GM18508 (cell line): ENCODE results near the gene PPFIA4.

Source experiments
- ATAC-seq: cut with Tn5 transposase; IDR thresholded peaks from one replicate; pipeline ENCODE4 v1.9.1; 2021; ENCODE audit warnings: moderate number of reproducible peaks; ENCODE audit not compliant: insufficient read depth, unreplicated experiment

PPFIA4 gene

GRCh38 chr1:203097001-203097400, 70.7 kb downstream of the PPFIA4 start:
- ATAC-seq = no peak

- ATAC-seq = no peak
Observed at GRCh38 chr1:203098445-203098844, 72.2 kb downstream of the PPFIA4 start.

- ATAC-seq = no peak
Observed at GRCh38 chr1:203098914-203099520, 72.7 kb downstream of the PPFIA4 start.

DNA sequence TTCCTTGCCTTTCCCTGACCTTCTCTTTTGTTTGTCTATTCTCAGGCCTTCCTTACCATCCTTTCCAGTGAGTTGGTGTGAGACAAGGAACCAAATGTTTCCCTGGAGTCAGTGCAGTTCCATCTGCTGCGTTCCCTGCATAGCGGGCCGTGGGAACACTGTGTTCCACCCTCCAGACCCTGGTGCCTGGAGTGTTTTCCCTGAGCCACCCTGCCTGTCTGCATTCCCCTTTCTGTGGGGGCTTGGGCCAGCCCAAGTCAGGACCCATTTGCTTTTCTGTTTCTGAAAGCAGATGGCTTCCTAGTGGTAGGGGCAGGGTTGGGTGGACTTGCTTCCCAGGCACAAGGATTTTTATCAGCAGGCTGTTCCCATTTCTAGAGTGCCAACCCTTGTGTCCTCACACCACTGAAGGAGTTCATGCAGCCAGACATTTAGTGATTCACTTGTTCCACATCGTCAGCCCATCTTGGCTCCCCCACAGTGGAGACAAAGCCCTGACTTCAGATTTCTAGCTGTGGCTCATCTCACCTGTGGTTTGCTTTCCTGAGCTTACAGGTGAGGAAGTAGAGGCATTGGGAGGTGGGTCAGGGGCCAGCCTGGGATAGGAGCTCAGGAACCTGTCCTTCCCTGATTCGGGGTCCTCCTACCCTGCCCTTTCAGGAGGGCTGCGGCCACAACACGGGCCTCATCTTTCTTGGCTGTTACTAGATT, 73.7 kb downstream of the PPFIA4 start:
- no peak for ATAC-seq

GRCh38 chr1:203100516-203100869, 74.2 kb downstream of the PPFIA4 start:
- ATAC-seq = no peak

GRCh38 chr1:203101813-203102634, 75.7 kb downstream of the PPFIA4 start:
- no peak for ATAC-seq

- no peak for ATAC-seq
Observed at GRCh38 chr1:203103216-203103615, 76.9 kb downstream of the PPFIA4 start.

DNA sequence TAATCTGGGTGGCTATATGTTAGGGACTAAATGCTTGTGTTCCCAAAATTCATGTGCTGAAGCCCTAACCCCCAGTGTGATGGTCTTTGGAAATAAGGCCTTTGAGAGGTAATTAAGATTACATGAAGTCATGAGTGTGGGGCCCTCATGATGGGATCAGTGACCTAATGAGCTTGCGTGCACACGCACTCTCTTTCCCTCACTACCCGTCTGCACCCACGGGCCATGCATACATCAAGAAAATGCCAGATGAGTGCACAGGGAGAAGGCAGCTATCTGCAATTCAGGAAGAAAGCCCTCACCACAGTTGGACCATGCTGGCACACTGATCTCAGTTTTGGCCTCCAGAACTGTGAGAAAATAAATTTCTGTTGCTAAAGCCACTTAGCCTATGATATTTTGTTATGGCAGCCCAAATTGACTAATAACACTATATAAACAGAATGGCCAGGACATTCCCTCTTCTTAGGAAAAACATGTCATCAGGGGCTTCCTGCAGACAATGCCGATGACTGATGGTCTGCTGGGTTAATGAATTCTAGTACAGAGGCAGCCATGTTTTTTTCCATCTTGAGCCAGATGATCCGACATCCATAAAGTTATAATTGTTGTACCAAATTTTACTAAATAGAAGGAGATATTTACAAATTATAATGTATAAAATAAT, 77.7 kb downstream of the PPFIA4 start:
- ATAC-seq = no peak

- ATAC-seq = no peak
Observed at GRCh38 chr1:203104789-203105390, 78.6 kb downstream of the PPFIA4 start.

DNA sequence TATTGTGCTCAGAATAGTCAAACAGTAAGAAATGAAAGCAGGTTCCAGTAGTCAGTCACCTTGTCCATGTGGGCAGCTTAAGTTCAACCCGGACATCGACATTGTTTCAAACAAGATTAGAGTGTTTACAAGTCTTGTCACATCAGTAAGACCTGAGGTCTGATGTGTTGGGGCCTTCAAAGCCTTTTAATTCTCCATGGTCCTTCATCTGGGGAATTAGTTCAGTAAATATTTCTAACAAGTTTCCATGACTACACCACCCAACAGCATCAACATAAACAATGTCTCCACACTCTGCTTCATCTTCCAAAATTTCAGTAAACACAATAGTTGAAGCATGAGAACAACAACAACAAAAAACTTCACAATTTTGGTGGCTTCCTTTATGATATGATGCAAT, 86.2 kb downstream of the PPFIA4 start:
- no peak for ATAC-seq

- no peak for ATAC-seq
Observed at GRCh38 chr1:203113308-203113707, 87.0 kb downstream of the PPFIA4 start.

DNA sequence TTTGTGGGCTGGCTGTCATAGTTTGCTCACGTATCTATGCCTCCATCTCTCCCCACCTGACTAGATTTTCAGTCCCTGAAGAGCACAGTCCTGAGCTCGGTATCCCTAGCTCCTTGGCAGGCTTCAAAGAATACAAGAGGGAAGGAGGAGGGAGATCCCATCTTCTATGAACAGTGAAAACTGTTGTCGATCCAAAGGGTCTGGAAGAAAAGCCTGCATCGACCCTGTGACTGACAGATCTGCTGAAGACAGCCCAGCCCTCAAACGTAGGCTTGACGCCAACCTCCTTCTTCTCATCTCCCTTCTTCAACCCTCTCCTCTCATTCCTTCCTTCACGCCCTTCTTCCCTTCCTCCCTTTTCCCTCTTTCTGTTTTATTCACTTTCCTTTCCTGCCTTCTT, 87.9 kb downstream of the PPFIA4 start:
- ATAC-seq = no peak

DNA sequence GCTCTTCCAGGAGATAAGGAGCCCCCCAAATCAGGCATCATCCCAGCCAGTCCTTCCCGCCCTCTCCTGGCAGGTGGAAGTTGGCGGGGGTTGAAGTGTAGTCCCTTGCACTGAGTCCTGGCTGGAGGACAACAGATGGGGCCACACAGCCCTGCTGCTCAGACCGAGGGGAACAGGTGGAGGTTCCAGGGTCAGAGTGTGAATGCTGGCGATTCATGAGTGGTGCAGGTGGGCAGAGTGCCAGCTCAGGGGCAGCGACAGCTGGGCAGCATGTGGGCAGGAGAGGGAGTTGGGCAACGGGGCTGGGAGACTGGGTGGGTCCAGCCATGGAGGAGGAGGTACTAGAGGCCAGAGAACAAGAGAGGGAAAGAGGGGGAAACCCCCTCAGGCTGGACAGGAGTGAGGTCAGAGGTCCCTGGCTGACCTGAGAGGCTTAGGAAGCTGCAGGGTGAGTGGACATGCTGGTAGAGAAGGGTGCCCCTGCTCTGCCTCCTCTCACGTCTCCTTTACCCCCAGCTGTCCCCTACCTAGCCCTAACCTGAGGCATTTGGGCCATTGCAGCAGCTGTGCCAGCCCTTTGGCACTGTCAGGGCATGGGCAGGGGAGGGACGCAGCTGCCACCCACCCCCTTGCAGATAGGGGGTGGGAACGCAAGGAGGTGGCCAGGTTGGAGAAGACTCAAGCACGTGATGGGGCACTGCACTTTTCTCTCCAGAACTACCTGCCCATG, 90.0 kb downstream of the PPFIA4 start:
- ATAC-seq = no peak

DNA sequence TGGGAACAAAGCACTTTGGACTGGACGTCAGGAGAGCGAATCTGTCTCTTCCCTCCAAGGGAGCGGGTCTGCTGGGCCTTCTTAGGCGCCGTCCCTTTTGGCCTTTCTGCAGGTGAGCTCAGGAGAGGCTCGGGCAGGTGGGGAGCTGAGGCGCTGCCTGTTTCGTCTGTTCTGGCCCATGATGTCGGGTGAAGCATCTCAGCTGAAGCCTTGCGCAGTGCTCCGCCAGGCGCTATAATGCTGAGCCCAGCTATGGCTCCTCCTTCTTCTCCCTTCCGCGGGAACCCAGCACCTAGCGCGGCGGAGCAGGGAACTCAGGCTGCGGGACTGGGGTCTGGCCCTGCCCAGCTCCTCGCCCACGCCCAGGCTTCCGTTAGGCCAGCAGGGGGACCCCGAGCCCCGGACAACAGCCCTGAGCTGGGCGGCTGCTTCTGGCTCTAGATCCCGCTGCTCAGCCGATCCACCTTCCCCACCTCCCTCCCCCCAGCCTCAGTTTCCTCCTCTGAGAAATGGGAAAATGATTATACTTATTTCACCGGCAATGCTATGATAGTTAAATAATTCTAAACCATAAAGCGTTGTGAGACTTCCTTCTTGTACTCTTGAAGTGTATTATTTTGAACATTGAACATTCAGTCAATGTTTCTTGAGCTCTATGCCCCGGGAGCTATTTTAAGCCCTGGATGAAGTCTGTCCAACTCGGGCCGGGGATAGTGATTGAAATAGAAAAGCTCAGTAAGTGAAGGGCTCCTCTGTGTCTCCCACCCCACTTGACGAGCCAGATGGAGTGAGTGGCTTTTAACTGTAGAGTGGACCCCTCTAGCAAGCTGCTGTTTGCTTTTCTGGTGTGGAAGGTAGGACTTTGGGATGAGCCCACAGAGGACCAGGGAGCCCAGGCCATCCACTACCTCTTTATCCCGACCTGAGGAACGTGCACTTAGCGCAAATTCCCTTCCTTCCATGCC, 91.6 kb downstream of the PPFIA4 start:
- no peak for ATAC-seq

DNA sequence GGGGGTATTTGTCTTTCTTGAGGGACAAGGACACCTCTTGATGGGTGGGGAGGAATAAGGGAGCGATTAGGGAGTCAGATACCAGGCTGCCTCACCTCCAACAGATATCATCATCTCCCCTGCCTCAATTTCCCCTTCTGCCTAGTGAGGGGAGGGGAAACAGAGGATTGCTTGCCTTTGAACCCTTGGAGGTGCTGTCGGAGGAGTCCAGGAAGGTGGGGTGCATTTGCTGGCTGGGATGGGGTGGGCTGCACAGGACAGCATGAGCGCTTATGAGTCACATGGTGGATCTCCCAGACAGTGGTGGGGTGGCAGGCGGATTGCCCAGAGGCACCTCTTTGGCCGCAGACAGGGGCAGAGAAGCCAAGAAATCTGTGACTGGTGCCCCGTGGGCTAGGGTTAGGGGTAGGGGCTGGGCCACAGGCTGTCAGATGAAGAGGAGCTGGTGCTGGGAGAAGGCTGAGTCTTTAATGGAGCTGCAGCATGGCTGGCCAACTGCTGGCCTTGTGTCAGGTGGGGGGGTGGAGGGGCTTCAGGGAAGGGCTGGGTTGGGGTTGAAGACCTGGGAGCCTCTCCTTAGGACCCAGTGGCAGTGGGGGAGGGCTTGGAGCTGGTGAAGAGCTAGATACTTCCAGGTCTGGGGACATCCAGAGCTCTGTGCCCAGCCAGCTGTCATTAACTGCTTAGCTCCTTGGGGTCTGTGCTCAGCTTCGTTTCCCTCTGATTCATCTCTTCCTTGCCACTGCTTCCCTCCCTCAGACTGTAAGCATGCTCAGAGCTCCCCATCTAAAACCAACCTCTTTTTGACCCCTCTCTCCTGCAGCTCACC, 94.2 kb downstream of the PPFIA4 start:
- ATAC-seq = no peak

GRCh38 chr1:203121186-203122015, 95.1 kb downstream of the PPFIA4 start:
- no peak for ATAC-seq

DNA sequence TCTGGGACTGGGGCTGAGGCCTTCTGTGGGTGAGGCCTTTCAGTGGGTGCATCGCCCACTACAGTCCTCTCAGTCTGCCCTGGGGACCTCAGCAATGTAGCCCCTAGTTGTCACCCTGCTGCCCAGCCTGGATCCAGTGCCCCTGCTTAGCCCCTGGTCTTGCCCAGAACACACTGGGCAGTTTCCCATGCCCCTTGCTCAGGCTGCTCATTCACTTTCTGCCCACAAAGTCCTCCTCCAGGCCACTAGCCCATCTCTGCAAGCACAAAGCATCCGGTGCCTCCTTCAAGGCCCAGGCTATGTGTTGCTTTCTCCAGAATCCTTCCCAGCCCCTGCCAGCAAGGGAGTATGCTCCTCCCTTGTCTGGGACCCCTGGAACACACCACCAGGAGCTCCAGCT, 95.9 kb downstream of the PPFIA4 start:
- ATAC-seq = no peak
